K562 (cell line): ENCODE data around the gene NDUFS5. TPM values are rescaled to one million over a fixed set of nuclear protein-coding genes. Genes with fewer than 3 reads are reported as not detected.

ENCODE experiments used
- ATAC-seq: fragments of 200-7000 bp; cut with Tn5 transposase; 3 replicates; pipeline ENCODE4 v1.9.1; 2020; ENCODE audit warnings: moderate library complexity
- BruUV-seq: library from RNA; stranded (reverse); fragments of 400-500 nt; replicated peaks from 2 replicates; lab custom pipeline; 2021; lab: Mats Ljungman, UMichigan
- CTCF ChIA-PET: fragments of 300-600 bp; formaldehyde crosslinking; extraction: SDS; loops from one replicate; lab custom pipeline; 2021; ENCODE audit warnings: low intra/inter-chr PET ratio; lab: Yijun Ruan, JAX
- POLR2A ChIA-PET: fragments of 300-600, 350-650 bp; sonication (Branson Sonifier 250); formaldehyde crosslinking; extraction: SDS; loops from one replicate; lab custom pipeline; 2021; ENCODE audit warnings: antibody characterized with exemption, inconsistent platforms; lab: Yijun Ruan, JAX
- DNase-seq, 4 experiments: peaks; one replicate each; pipeline versions ENCODE4 v3.0.0 to v3.0.0-alpha.2; 2011 to 2018; ENCODE audit warnings: low spot score in 3 of 4, mixed read lengths in 3 of 4; ENCODE audit errors: extremely low read depth in 1 of 4
- FAIRE-seq: peaks from 2 replicates; lab custom pipeline; 2011; peaks lifted over from hg19 to GRCh38; lab: Jason Lieb, UNC
- H2AFZ ChIP-seq: 2 replicates; pipeline ENCODE4 v1.6.0; 2011; ENCODE audit warnings: low read depth, low read length, control low read depth, inconsistent platforms
- H3K27ac ChIP-seq: fragments of 200-600 bp; 3 replicates; pipeline ENCODE4 v1.8.0; 2011; ENCODE audit warnings: low read depth, mild to moderate bottlenecking, control low read depth, inconsistent platforms, low read length, moderate library complexity, mixed read lengths; ENCODE audit errors: extremely low read depth
- H3K27me3 ChIP-seq, 2 experiments: fragments of 300-600 bp in 1 of 2; 2 replicates in 1 of 2; 3 replicates in 1 of 2; pipeline versions ENCODE4 v1.6.0 to v1.8.0; 2011; ENCODE audit warnings: inconsistent platforms in 2 of 2, low read length in 2 of 2, mild to moderate bottlenecking in 1 of 2, mixed read lengths in 1 of 2, moderate library complexity in 1 of 2; ENCODE audit not compliant: control insufficient read depth in 2 of 2, insufficient read depth in 2 of 2
- H3K36me3 ChIP-seq: fragments of 300-600 bp; 3 replicates; pipeline ENCODE4 v1.8.0; 2011; ENCODE audit warnings: mild to moderate bottlenecking, low read length, inconsistent platforms; ENCODE audit not compliant: control insufficient read depth, insufficient read depth
- H3K4me1 ChIP-seq, 2 experiments: fragments of 200-600 bp in 1 of 2; replicated peaks in 1 of 2; 2 replicates in 1 of 2; 3 replicates in 1 of 2; pipeline versions ENCODE4 v1.5.1 to v1.8.0; 2011; ENCODE audit warnings: inconsistent platforms in 2 of 2, low read length in 2 of 2, mild to moderate bottlenecking in 1 of 2, mixed read lengths in 1 of 2, moderate library complexity in 1 of 2; ENCODE audit not compliant: control insufficient read depth in 2 of 2, insufficient read depth in 2 of 2
- H3K4me2 ChIP-seq: 2 replicates; pipeline ENCODE4 v1.6.1; 2011; ENCODE audit warnings: low read length, control low read depth, inconsistent platforms, mixed read lengths; ENCODE audit not compliant: insufficient read depth
- H3K4me3 ChIP-seq: fragments of 200-600 bp; sonication (generic), shearing (Covaris generic); 2 replicates; pipeline ENCODE4 v1.5.1; 2016; ENCODE audit warnings: control low read depth, inconsistent platforms
- H3K79me2 ChIP-seq: fragments of 200-600 bp; 3 replicates; pipeline ENCODE4 v1.8.0; 2011; ENCODE audit warnings: low read length, inconsistent platforms; ENCODE audit not compliant: control insufficient read depth, insufficient read depth
- H3K9ac ChIP-seq, 2 experiments: 2 replicates each; pipeline versions ENCODE4 v1.6.0 to v1.6.1; 2011; ENCODE audit warnings: low read depth in 2 of 2, low read length in 2 of 2, control low read depth in 1 of 2, inconsistent platforms in 1 of 2, mild to moderate bottlenecking in 1 of 2, mixed read lengths in 1 of 2; ENCODE audit not compliant: insufficient read depth in 1 of 2
- H3K9me1 ChIP-seq: one replicate; pipeline ENCODE4 v1.6.0; 2011; ENCODE audit warnings: inconsistent platforms, mild to moderate bottlenecking, low read length, moderate library complexity; ENCODE audit not compliant: control insufficient read depth, insufficient read depth
- H3K9me3 ChIP-seq: replicated peaks from 2 replicates; pipeline ENCODE4 v1.5.1; 2011; ENCODE audit warnings: low read depth, low read length, inconsistent platforms; ENCODE audit not compliant: control insufficient read depth, insufficient read depth
- H4K20me1 ChIP-seq: replicated peaks from 2 replicates; pipeline ENCODE4 v1.6.1; 2011; ENCODE audit warnings: low read length, inconsistent platforms, mixed read lengths; ENCODE audit not compliant: control insufficient read depth, insufficient read depth
- DEAF1 ChIP-seq: fragments of 450-650 bp; formaldehyde crosslinking; IDR thresholded peaks from 2 replicates; pipeline ENCODE4 v1.4.0; 2020; ENCODE audit warnings: mild to moderate bottlenecking, moderate library complexity
- ELF2 ChIP-seq: fragments of 250-450 bp; sonication (Bioruptor Pico); IDR thresholded peaks from 2 replicates; pipeline ENCODE4 v1.5.0; 2021; ENCODE audit warnings: mild to moderate bottlenecking
- HCFC1 ChIP-seq: IDR thresholded peaks from 2 replicates; pipeline ENCODE4 v1.6.1; 2012; ENCODE audit warnings: low read depth, low read length, improper control_type of control experiment
- JUND ChIP-seq, 2 experiments: IDR thresholded peaks; 2 replicates in 1 of 2; 3 replicates in 1 of 2; pipeline ENCODE4 v1.6.1; 2011; ENCODE audit warnings: borderline replicate concordance in 2 of 2, low read depth in 2 of 2, low read length in 2 of 2, improper control_type of control experiment in 1 of 2, missing biosample characterization in 1 of 2, missing genetic modification characterization in 1 of 2, missing genetic modification reagents in 1 of 2
- MAFK ChIP-seq: IDR thresholded peaks from 2 replicates; pipeline ENCODE4 v1.6.1; 2011; ENCODE audit warnings: low read length, improper control_type of control experiment
- MTF1 ChIP-seq: fragments of 250-450 bp; sonication (Bioruptor Pico); IDR thresholded peaks from 2 replicates; pipeline ENCODE4 v1.9.0; 2021; ENCODE audit warnings: moderate library complexity, mild to moderate bottlenecking, inconsistent platforms, borderline replicate concordance
- MYC ChIP-seq, 2 experiments: fragments of 250-450 bp in 1 of 2; sonication (Bioruptor Pico) in 1 of 2; IDR thresholded peaks; 2 replicates each; pipeline versions ENCODE4 v1.5.1 to v1.6.1; 2012 to 2021; ENCODE audit warnings: low read depth in 2 of 2, borderline replicate concordance in 1 of 2, improper control_type of control experiment in 1 of 2, low read length in 1 of 2, mild to moderate bottlenecking in 1 of 2, moderate library complexity in 1 of 2
- RAD21 ChIP-seq, 2 experiments: fragments of 250-450 bp in 1 of 2; fragments of 450-650 bp in 1 of 2; sonication (Bioruptor Pico) in 1 of 2; formaldehyde crosslinking in 1 of 2; IDR thresholded peaks in 1 of 2; conservative IDR thresholded peaks in 1 of 2; 2 replicates each; pipeline versions ENCODE4 v1.4.0 to v1.8.0; 2020 to 2022; ENCODE audit warnings: mild to moderate bottlenecking in 2 of 2, moderate library complexity in 1 of 2
- SRF ChIP-seq, 2 experiments: fragments of 250-450, 450-650 bp in 1 of 2; sonication (Bioruptor Pico) in 1 of 2; sonication (generic) in 1 of 2; formaldehyde crosslinking; IDR thresholded peaks; 2 replicates each; pipeline versions ENCODE4 v1.5.0 to v1.5.1; 2020 to 2022; ENCODE audit warnings: mild to moderate bottlenecking in 1 of 2, missing genetic modification reagents in 1 of 2
- ZBTB2 ChIP-seq: fragments of 450-650 bp; IDR thresholded peaks from 2 replicates; pipeline ENCODE4 v1.6.1; 2016; ENCODE audit warnings: antibody characterized with exemption
- ZBTB33 ChIP-seq: sonication (generic); formaldehyde crosslinking; IDR thresholded peaks from 2 replicates; pipeline ENCODE4 v1.8.1; 2023; ENCODE audit warnings: mild to moderate bottlenecking, missing genetic modification reagents
- ZKSCAN8 ChIP-seq: fragments of 200-800 bp; sonication (Bioruptor generic); IDR thresholded peaks from 2 replicates; pipeline ENCODE4 v1.6.1; 2016; ENCODE audit warnings: missing genetic modification characterization, missing compliant biosample characterization
- ZNF24 ChIP-seq: fragments of 450-650 bp; IDR thresholded peaks from 2 replicates; pipeline ENCODE4 v1.6.1; 2016
- WGBS: fragments of 100-300 bp; shearing (Covaris generic); methylation state at CpG from one replicate; pipeline ENCODE4 v1.1.6; 2016; ENCODE audit warnings: low coverage, mixed read lengths; ENCODE audit not compliant: insufficient coverage; ENCODE audit errors: missing lambda C conversion rate; 5-methylcytosine and 5-hydroxymethylcytosine counted together
- in situ Hi-C: fragments of 300-500 bp; cut with MboI; formaldehyde crosslinking; loops from 4 replicates; pipeline ENCODE4 v1.15.0; 2018; ENCODE audit warnings: inconsistent platforms, mixed read lengths
- intact Hi-C: fragments of 100-400 bp; cut with micrococcal nuclease; formaldehyde crosslinking; loops from 2 replicates; pipeline ENCODE4 v1.14.2; 2022
- polyA plus RNA-seq, 8 experiments: library from polyadenylated mRNA; depleted of rRNA in 4 of 8; stranded (reverse) in 5 of 8; unstranded in 3 of 8; fragments of >200 nt; fragmentation: Nextera tagmentation in 2 of 8; fragmentation: Illumina TruSeq in 1 of 8; extraction: Ambion mirVana in 2 of 8; extraction: Trizol in 1 of 8; gene quantifications; 2 replicates each; pipeline versions ENCODE4 v1.2.1 to v1.2.3, GENCODE V29; 2011 to 2014; ENCODE audit warnings: inconsistent platforms in 1 of 8, missing spikeins in 1 of 8
- total RNA-seq, 7 experiments: library from RNA; depleted of rRNA in 6 of 7; stranded (reverse); fragments of >200 nt in 6 of 7; fragmentation: Illumina TruSeq in 2 of 7; extraction: Trizol in 2 of 7; gene quantifications; 2 replicates each; pipeline versions ENCODE4 v1.2.1 to v1.2.3, GENCODE V29; 2011 to 2021; ENCODE audit warnings: low replicate concordance in 1 of 7

Gene NDUFS5
- total and polyA plus RNA-seq, 9 of the 15 experiments (the other 6 are each of a cell fraction or from before 2014, with no cell fraction given): 499 to 2,737 (median 1,281) TPM

- FAIRE-seq: no peak
- TF ChIP-seq JUND (IDR thresholded peaks at IDR 0.05; ENCODE audit: borderline replicate concordance, low read depth, low read length) (no peak), JUND (tag; IDR thresholded peaks at IDR 0.05; ENCODE audit: borderline replicate concordance, low read depth, low read length) (no peak), HCFC1 (no peak), ZBTB2 (no peak), SRF (CRISPR knock-in tag; IDR thresholded peaks at IDR 0.05) (no peak), DEAF1 (CRISPR knock-in tag) (no peak), ZKSCAN8 (CRISPR knock-in tag) (peak; percentile 82), RAD21 (CRISPR knock-in tag; conservative IDR thresholded peaks at IDR 0.05 in 1 of 2, IDR thresholded peaks at IDR 0.05 in 1 of 2) (no peak), MTF1 (CRISPR knock-in tag) (no peak), ELF2 (CRISPR knock-in tag) (no peak), MAFK (no peak), MYC (IDR thresholded peaks at IDR 0.05; ENCODE audit: low read depth, low read length) (no peak), MYC (CRISPR knock-in tag; IDR thresholded peaks at IDR 0.05; ENCODE audit: borderline replicate concordance, low read depth) (no peak), ZBTB33 (peak; percentile 54; the same call in 1 of the 2 replicates), ZNF24 (peak; percentile 95)
- TF ChIP-seq, all 486 proteins: peak for 3
Measured at GRCh38 chr1:39080269-39080826, 54.2 kb downstream of the NDUFS5 start.

More at GRCh38 chr1:39080269-39080826, 54.2 kb downstream of the NDUFS5 start:
- peaks cover 22 to 28% of the 10 kb centered on the region in 2 experiments for H3K27me3 ChIP-seq
- peak overlapping the region in 1 of 2 experiments; percentile 66; a peak in 1 of 4 replicates for H3K9ac ChIP-seq
- 53% methylated on average over 12 of the region's 12 CpGs for WGBS
- H3K4me2 ChIP-seq: no peak overlapping the region
- peak in 1 of 4 experiments; percentile 17 for DNase-seq
- ChIA-PET POLR2A (interaction anchor here (0.8 to 1.5 kb wide), 4 partner anchors 9 to 318 kb away, joined by 3 read pairs; no protein-coding TSS in a partner anchor), CTCF (no interaction called here)
- no peaks in the 10 kb centered on the region for H3K36me3 ChIP-seq
- H3K27ac ChIP-seq: no peak overlapping the region
- BruUV-seq: no TSS peak
- H3K9me3 ChIP-seq: no peaks in the 10 kb centered on the region
- intact Hi-C loops: no loop called here
- H3K9me1 ChIP-seq: no peaks in the 10 kb centered on the region
- no peak overlapping the region for H3K4me3 ChIP-seq
- ATAC-seq: no peak
- H4K20me1 ChIP-seq: 0 out of 2 replicates have a peak, but pooled peaks cover 12% of the 10 kb centered on the region
- H3K79me2 ChIP-seq: no peaks in the 10 kb centered on the region
- peak overlapping the region; percentile 60 for H2AFZ ChIP-seq
- H3K4me1 ChIP-seq: peaks cover 3 to 25% of the 10 kb centered on the region in 2 experiments; a peak in 3 of 5 replicates
- in situ Hi-C loops: no loop called here
